BJ (cell line): ENCODE results near the gene KRTAP5-2. TPM values are rescaled to one million over a fixed set of nuclear protein-coding genes. Genes with fewer than 3 reads are reported as not detected.
"Not testable (repeated sequence)": the region's sequence is repeated elsewhere in the genome, so short reads cannot be mapped to it uniquely, and the experiment has no call there.

Experiments
- CTCF ChIA-PET: fragments of 350-600 bp; formaldehyde crosslinking; extraction: SDS; loops from one replicate; lab custom pipeline; 2021; ENCODE audit warnings: antibody characterized with exemption, inconsistent platforms; lab: Yijun Ruan, JAX
- POLR2A ChIA-PET: fragments of 300-600 bp; sonication (Branson Sonifier 250); formaldehyde crosslinking; extraction: SDS; loops from one replicate; lab custom pipeline; 2021; ENCODE audit warnings: antibody characterized with exemption; lab: Charles Lee
- DNase-seq: peaks from one replicate; pipeline ENCODE4 v3.0.0-alpha.2; 2011; ENCODE audit warnings: low read depth
- H3K27me3 ChIP-seq: 2 replicates; pipeline ENCODE4 v1.6.0; 2011; ENCODE audit warnings: low read length; ENCODE audit not compliant: control insufficient read depth, insufficient read depth
- H3K36me3 ChIP-seq: 2 replicates; pipeline ENCODE4 v1.5.1; 2011; ENCODE audit warnings: low read length; ENCODE audit not compliant: control insufficient read depth, insufficient read depth
- H3K4me3 ChIP-seq: 2 replicates; pipeline ENCODE4 v1.5.1; 2011; ENCODE audit warnings: low read depth, mild to moderate bottlenecking, control low read depth, low read length
- CTCF ChIP-seq: IDR thresholded peaks from 2 replicates; pipeline ENCODE4 v1.5.1; 2011; ENCODE audit warnings: low read depth, mild to moderate bottlenecking, control low read depth, inconsistent platforms, low read length, moderate library complexity; ENCODE audit not compliant: insufficient read depth
- polyA plus RNA-seq: library from polyadenylated mRNA; depleted of rRNA; stranded (reverse); fragments of >200 nt; gene quantifications from 2 replicates; pipeline ENCODE4 v1.2.3, GENCODE V29; 2011

KRTAP5-2 gene
- polyA plus RNA-seq, 1 experiment, result not detected

GRCh38 chr11:1604711-1605110, 6.6 kb upstream of the KRTAP5-2 start:
- DNase-seq, result no peak
- Histone ChIP-seq H3K27me3 (peaks cover 13% of the 10 kb centered on the region), H3K36me3 (no peaks in the 10 kb centered on the region), H3K4me3 (no peak overlapping the region)
- TF ChIP-seq CTCF, result no peak
- POLR2A ChIA-PET, result no interaction called here
- CTCF ChIA-PET, result no interaction called here

DNA sequence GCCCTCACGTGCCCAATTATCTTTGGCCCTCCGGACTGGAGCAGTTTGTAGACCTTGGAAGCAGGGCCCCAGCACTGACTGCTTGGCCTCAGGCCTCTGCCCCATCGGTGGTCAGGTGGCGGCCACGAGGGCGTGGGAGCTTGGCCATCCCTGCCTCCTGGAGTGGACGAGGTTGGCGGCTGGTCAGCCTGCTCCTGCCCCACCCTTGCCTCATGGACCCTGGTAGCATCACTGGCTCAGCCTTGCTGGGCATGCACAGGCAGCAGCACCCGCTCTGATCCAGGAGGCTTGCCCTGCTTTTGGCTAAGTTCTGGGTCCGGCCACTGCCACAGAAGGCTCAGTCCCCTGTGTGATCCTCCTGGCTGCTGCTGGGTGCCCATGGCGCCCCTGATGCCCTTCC, 6.1 kb upstream of the KRTAP5-2 start:
- Histone ChIP-seq H3K4me3 (no peak overlapping the region), H3K36me3 (no peaks in the 10 kb centered on the region), H3K27me3 (peaks cover 13% of the 10 kb centered on the region)
- ChIA-PET CTCF (no interaction called here), POLR2A (no interaction called here)
- no peak for TF ChIP-seq CTCF
- DNase-seq, result no peak

DNA sequence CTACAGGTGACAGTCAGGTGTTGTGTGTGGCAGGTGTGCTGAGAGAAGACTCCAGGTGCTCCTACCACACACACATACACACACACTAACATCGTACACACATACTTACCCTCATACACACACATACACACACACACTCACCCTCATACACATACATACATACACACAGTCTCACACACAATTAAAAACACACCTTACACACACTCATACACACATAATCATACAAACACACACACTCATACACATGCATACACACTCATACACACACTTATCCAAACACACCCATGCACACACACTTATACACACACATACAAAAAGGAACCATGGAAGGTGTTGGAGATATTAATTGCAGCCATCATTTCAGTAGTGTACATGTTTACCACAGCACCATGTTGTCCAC, 5.5 kb upstream of the KRTAP5-2 start:
- TF ChIP-seq CTCF, result no peak
- ChIA-PET POLR2A (no interaction called here), CTCF (no interaction called here)
- Histone ChIP-seq H3K4me3 (no peak overlapping the region), H3K36me3 (no peaks in the 10 kb centered on the region), H3K27me3 (peaks cover 13% of the 10 kb centered on the region)
- DNase-seq, result no peak

DNA sequence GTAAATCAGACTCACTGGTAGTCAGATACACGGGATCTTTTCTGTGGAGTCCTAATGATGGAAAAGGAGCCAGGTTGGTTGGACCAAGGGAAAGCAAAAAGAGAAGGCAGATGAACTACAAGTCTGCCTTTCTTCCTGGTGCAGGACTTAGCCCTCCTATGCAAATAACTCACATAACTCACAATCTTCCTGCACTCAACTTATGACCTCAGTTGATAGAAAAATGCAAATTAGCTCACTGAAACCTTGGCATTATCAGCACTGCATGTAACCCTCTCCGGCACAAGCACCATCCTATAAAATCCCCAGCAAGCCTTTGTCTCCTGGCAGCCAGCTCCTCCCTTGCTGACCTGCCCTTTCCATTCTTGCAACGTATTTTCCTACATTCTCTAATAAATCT, 3.6 kb upstream of the KRTAP5-2 start:
- not testable (repeated sequence) for H3K4me3 ChIP-seq

GRCh38 chr11:1600626-1601025, 2.5 kb upstream of the KRTAP5-2 start:
- H3K4me3 ChIP-seq, result no peak overlapping the region
- H3K36me3 ChIP-seq, result no peaks in the 10 kb centered on the region
- ChIA-PET CTCF (no interaction called here), POLR2A (no interaction called here)
- H3K27me3 ChIP-seq, result peaks cover 19% of the 10 kb centered on the region
- DNase-seq, result no peak
- TF ChIP-seq CTCF, result no peak

More for the DNA sequence above, 3.6 kb upstream of the KRTAP5-2 start:
- H3K27me3 ChIP-seq, result peaks cover 14% of the 10 kb centered on the region
- CTCF ChIA-PET, DNase-seq, H3K36me3 ChIP-seq, POLR2A ChIA-PET: not testable (repeated sequence)

GRCh38 chr11:1598816-1599215, 722 bp upstream of the KRTAP5-2 start:
- Histone ChIP-seq H3K27me3 (peaks cover 16% of the 10 kb centered on the region), H3K36me3 (no peaks in the 10 kb centered on the region), H3K4me3 (no peak overlapping the region)
- no peak for TF ChIP-seq CTCF
- ChIA-PET CTCF (interaction anchor here (0.7 to 1.5 kb wide), 3 partner anchors 15 to 32 kb away, joined by 3 to 5 read pairs (median 4); no protein-coding TSS in a partner anchor), POLR2A (no interaction called here)
- DNase-seq, result no peak

DNA sequence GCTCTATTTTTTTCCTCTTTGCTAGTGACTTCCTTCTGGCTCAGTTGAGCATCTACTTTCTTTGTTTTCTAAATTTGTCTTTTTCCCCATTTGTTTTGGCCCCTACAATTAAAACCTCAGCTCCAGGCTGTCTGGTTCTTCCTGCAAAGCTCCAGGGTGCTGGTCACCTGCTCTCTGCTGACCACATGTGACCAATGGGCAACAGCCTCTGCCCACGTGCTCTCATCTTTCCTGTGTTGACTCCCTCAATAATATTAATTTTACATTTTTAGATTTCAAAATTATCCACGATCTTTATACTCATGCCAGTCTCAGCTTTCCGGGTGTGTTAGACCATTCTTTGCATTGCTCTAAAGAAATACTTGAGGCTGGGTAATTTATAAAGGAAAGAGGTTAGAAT, 312 bp upstream of the KRTAP5-2 start:
- POLR2A ChIA-PET, result not testable (repeated sequence)

More for the DNA sequence above, 312 bp upstream of the KRTAP5-2 start:
- CTCF ChIA-PET, result interaction anchor here (0.6 to 5.4 kb wide), 4 partner anchors 11 to 126 kb away, joined by 3 to 31 read pairs (median 4); no protein-coding TSS in a partner anchor
- H3K27me3 ChIP-seq, result peaks cover 14% of the 10 kb centered on the region
- H3K4me3 ChIP-seq, DNase-seq, H3K36me3 ChIP-seq: not testable (repeated sequence)
